Renal pelvis (tissue), 4 donors: Measurements from ENCODE around the gene TSHB. TPM values are rescaled to one million over a fixed set of nuclear protein-coding genes. Genes with fewer than 3 reads are reported as not detected.

Experiments used
- DNase-seq: peaks from one replicate; pipeline ENCODE4 v3.0.0-alpha.2; 2013
- polyA plus RNA-seq, 3 donors: library from polyadenylated mRNA; unstranded; fragments of 120-200 nt; gene quantifications; one replicate each; pipeline ENCODE4 v1.2.1, GENCODE V29; 2013; ENCODE audit not compliant: insufficient read length in 3 of 3

TSHB gene
- polyA plus RNA-seq, 3 donors = 0.21 to 1.0 (median 0.83) TPM

DNA sequence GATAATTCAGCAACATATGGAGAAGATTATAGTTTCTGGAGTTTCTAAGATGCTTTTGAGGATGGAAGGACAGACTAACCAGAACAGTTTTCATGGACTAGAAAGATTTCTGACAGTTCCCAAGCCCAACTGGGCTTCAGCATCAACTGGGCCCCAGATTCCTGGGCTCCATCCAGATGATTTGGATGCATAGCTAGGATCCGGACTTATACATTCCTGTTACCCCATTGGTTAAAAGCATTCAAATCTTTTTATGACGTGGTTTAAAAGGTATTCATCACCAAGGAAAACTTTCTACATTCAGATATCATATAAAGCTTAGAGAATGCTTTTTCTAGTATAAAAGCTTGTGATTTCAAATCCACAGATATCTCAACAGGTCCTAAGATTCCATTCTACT is 29.7 kb downstream of the TSHB start:
- no peak for DNase-seq

GRCh38 chr1:115060501-115060900 is 30.9 kb downstream of the TSHB start:
- no peak for DNase-seq

- no peak for DNase-seq
These were observed 32.9 kb downstream of the TSHB start for GRCh38 chr1:115062542-115063004.

- DNase-seq = no peak
These were observed 33.7 kb downstream of the TSHB start for GRCh38 chr1:115063228-115063901.

DNA sequence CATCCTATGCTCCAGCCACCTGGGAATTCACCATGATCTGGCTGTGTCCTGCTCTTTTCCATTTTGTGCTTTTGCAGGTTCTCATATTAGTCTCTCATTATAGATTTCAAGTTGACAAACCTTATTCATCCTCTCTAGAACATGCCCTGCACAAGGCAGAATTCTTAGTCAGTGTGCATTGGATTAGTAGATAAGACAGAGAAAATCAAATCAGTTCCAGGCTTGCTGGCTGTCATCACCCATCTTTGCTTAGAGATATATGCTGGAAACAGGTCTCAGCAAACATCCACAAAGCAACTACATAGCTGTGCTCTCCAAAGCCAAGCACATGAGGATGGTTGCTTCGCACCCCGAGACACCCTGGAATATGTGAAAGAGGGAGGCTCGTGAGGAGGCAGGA is 34.8 kb downstream of the TSHB start:
- DNase-seq = no peak

GRCh38 chr1:115065021-115065420 is 35.4 kb downstream of the TSHB start:
- DNase-seq = no peak

DNA sequence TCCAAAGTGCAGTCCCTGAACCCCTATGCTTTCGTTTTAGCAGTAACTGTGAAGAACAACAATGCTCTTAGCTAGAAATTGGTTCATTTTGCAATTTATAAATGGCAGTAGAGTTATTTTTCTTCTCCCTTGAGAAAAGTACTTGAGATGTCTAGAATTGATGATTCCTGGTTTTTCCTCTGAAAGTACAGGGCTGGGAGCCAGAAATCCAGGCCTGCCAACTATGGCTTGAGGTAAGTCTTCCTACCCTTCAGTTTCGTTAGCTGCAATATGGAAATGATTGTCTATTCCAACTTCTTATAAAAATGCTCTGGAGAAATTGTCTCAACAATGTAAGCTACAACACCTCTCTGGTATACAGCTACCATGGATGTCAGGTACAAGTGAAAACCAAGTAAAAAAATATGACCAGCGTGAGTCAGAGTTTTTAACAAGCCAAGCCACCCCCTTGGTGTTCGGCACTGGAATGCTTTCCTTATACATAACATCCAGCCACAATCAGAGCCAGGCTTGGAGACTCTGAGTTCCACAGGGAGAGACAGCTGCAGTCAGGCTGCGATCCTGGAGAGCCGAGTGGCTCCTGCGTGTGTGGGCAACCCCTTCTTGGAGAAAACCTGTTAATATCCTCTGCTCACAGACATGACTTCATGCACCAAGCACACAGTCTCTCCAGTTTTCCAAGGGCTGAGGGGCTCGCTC is 37.7 kb downstream of the TSHB start:
- DNase-seq = no peak

DNA sequence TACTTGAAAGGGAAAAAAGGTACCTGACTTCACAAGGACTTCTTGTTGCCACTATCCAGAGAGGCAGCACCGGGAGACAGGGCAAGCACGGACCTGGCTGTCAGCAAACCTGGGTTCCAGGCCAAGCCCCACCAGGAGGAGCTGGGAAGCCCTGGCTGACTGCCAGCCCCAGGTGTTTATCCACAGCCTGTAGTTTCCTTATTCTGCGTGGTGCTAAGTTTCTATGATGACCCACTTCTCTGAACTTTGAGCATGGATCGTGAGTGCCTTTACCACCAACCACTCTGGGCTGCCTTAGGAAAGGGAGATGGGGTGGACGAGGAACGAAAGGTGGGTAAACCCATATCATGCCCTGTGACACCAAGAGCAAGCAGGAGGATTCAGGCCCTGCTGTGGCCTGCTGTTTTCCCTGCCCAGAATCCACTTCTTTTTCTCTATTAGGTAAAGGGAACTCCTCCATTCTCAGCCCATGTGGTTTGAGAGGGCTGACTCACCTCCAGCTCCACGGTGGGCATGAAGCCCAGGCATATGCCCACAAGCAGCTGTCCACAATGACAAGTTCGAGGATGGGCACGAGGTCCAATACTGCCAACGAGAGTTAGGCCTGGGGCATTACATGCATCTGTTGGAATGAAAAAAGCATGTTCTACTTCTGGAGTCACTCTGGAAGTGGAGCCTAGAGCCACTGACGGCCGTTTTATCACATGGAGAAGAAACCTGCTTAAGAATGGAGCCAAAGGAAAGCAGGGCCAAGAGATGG is 39.4 kb downstream of the TSHB start:
- no peak for DNase-seq

GRCh38 chr1:115069659-115070308 is 40.2 kb downstream of the TSHB start:
- DNase-seq = no peak

DNA sequence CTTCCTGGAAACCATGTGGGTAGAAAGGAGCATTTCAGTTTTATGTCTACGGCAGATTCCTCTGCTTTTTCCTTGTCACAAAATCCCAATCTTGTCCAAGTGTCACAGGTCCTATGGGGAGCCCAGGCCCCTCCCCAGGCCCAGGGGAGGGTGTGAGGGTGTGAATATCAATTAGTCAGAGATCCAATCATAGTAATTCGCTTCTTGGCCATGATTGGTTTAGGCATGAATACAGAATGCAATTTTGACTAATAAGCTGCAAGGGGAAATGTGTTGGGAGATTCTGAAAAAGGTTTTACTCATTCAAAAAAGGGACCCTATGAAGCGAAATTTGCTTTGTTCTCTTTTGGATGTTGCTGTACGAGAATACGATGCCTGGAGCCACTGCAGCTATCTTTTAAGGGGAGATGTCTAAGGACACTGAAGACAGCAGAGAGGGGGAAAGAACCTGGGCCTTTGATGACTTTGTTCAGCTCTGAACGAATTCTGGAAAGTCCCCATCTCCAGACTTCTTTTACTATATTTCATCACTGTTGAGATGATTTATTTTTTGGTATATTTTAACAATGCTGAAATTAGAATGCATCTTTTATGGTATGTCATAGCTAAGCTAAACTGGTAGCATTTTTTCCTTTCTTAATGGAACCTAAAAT is 41.5 kb downstream of the TSHB start:
- DNase-seq = no peak

DNA sequence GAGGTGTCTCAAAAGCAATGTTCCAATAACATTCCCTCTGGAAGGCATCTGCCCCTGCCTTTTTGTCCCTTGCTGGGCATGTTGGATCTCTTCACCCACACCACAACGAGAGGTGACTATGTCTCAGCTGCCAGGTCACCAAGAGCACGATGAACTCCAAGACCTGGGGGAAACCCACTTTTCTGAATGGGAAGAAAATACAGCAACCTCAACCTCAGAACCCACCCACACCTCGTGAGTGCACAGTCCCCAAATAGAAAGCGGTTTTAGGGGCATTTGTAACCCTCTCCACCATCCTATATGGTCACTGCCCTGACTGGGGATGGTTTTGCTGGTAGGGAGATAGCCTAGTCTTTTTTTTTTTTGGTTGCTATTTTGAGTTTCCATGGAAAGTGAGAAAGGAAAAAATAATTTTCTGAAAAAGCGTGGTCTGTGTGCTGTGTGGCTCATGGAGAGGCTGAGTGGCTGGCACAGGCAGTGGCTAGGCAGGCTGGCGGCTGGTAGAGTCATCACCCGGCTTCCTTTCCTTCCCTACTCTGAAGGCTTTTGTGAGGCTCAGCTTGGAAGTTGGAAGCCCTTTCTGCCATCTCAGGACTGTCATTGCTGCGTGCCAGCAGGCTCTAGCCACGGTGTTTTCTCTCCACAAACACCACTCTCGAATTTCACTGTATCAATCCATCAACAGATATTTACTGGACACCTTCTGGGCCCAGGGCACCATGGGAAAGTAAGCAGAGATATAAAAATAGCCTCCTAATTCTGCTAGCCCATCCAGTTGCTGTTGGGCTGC is 43.9 kb downstream of the TSHB start:
- DNase-seq = no peak

GRCh38 chr1:115074839-115075534 is 45.4 kb downstream of the TSHB start:
- peak; percentile 49 for DNase-seq

GRCh38 chr1:115076384-115076915 is 46.8 kb downstream of the TSHB start:
- DNase-seq = no peak

DNA sequence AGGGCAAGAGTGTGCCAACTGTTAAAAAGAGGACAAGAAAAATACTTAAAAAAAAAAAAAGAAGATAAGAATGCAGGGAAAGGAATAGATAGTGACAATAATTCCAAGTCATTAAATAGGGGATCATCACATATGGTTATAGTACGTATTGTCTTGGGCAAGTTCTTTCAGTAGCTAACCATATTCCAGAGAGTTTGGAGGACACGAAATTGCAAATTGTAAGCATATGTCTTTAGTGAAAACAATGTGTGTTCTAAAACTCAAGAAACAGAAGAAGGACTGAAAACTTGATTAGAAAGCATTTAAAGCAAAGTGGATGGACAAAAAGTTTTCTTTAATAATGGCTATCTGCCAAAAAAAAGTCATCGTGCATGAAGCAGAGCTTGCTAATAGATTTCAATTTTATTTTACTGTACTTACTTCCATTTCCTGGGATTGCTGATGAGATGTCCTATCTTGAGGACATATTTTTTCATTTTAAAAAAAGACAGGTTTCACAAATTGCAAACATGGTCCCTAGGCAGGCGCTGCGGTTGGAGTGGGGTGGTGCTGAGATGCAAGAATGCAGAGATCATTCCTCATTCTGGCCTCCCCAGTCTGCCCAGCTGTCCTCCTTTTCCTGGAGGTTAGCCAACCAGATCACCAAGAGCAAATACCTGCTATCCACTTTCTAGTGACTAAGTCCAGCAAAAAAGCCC is 47.8 kb downstream of the TSHB start:
- DNase-seq = no peak

DNA sequence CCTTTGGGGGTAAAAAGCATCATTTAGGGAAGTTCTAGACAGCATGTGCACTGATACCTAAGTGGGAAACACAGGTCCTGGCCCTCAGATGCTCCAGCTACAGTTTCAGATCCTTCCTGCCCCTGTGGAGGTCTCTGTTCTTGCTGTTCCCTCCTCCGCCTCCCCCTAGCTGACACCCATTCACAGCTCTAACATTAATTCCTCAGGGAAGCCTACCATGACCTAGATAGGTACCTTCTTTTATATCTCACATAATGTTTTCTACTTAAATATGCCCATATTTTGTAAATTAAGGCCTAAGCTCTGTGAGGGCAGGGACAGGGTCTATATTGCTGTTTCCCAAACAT is 48.3 kb downstream of the TSHB start:
- DNase-seq = no peak

GRCh38 chr1:115078708-115079107 is 49.1 kb downstream of the TSHB start:
- no peak for DNase-seq

GRCh38 chr1:115082949-115083348 is 53.3 kb downstream of the TSHB start:
- DNase-seq = no peak
